Endodermal cell (in vitro differentiated cells): ENCODE data around the gene DPP6. TPM values are rescaled to one million over a fixed set of nuclear protein-coding genes. Genes with fewer than 3 reads are reported as not detected.

Source experiments
- DNase-seq: peaks from one replicate; pipeline ENCODE4 v3.0.0-alpha.2; 2017
- H3K27ac ChIP-seq: 2 replicates; pipeline ENCODE4 v1.5.1; 2013; ENCODE audit warnings: mild to moderate bottlenecking, low read depth, low read length, moderate library complexity
- H3K27me3 ChIP-seq: 2 replicates; pipeline ENCODE4 v1.6.1; 2013; ENCODE audit warnings: mild to moderate bottlenecking, low read length, moderate library complexity; ENCODE audit not compliant: insufficient read depth, control insufficient read depth, poor library complexity, severe bottlenecking
- H3K36me3 ChIP-seq: 2 replicates; pipeline ENCODE4 v1.7.0; 2013; ENCODE audit warnings: mild to moderate bottlenecking, low read length, moderate library complexity; ENCODE audit not compliant: control insufficient read depth, insufficient read depth
- H3K4me1 ChIP-seq: one replicate; pipeline ENCODE4 v1.7.0; 2013; ENCODE audit warnings: low read length; ENCODE audit not compliant: control insufficient read depth, insufficient read depth
- H3K4me3 ChIP-seq: 2 replicates; pipeline ENCODE4 v1.5.1; 2013; ENCODE audit warnings: mild to moderate bottlenecking, low read length, moderate library complexity
- H3K9ac ChIP-seq: 2 replicates; pipeline ENCODE4 v1.6.1; 2013; ENCODE audit warnings: mild to moderate bottlenecking, low read length, moderate library complexity; ENCODE audit not compliant: poor library complexity, severe bottlenecking; ENCODE audit errors: extremely low read depth
- H3K9me3 ChIP-seq: 2 replicates; pipeline ENCODE4 v1.6.1; 2013; ENCODE audit warnings: mild to moderate bottlenecking, low read length, moderate library complexity; ENCODE audit not compliant: control insufficient read depth
- H3K27ac Mint-ChIP-seq: 2 replicates; pipeline ENCODE4 v1.8.0; 2020; ENCODE audit warnings: mixed read lengths
- H3K27me3 Mint-ChIP-seq: 2 replicates; pipeline ENCODE4 v1.8.0; 2021; ENCODE audit warnings: mild to moderate bottlenecking, mixed read lengths; ENCODE audit not compliant: insufficient read depth
- H3K36me3 Mint-ChIP-seq: 2 replicates; pipeline ENCODE4 v1.8.0; 2020; ENCODE audit warnings: low read depth, mixed read lengths
- H3K4me1 Mint-ChIP-seq: 2 replicates; pipeline ENCODE4 v1.8.0; 2020; ENCODE audit warnings: mixed read lengths
- H3K4me3 Mint-ChIP-seq: 2 replicates; pipeline ENCODE4 v1.8.0; 2020; ENCODE audit warnings: mild to moderate bottlenecking, moderate library complexity, mixed read lengths
- H3K9me3 Mint-ChIP-seq: 2 replicates; pipeline ENCODE4 v1.8.0; 2020; ENCODE audit warnings: mild to moderate bottlenecking, mixed read lengths
- WGBS, 2 experiments: methylation state at CpG; one replicate each; pipeline versions ENCODE4 v1.1.5 to v1.1.7; 2013; ENCODE audit warnings: missing lambda C conversion rate in 2 of 2, mixed read lengths in 1 of 2; ENCODE audit not compliant: insufficient coverage in 1 of 2, insufficient read length in 1 of 2; 5-methylcytosine and 5-hydroxymethylcytosine counted together
- total RNA-seq, 2 donors: library from RNA; stranded (reverse); fragmentation: NEBNext Ultra II Directional in 1 of 2; extraction: Animal tissue kit (Norgen Biotek cat#: 25700) in 1 of 2; gene quantifications; 2 replicates in 1 of 2; 3 replicates in 1 of 2; pipeline ENCODE4 v1.2.1, GENCODE V29; 2021
- TF ChIP-seq, protein P1 (sequence below): fragments of 200-600 bp; sonication (generic); conservative IDR thresholded peaks from 2 replicates; pipeline ENCODE4 v1.5.0; 2021; ENCODE audit warnings: antibody characterized with exemption, mild to moderate bottlenecking

The DPP6 gene
- total RNA-seq, 2 donors from 2014 or later, result 1.7 to 3.0 TPM

DNA sequence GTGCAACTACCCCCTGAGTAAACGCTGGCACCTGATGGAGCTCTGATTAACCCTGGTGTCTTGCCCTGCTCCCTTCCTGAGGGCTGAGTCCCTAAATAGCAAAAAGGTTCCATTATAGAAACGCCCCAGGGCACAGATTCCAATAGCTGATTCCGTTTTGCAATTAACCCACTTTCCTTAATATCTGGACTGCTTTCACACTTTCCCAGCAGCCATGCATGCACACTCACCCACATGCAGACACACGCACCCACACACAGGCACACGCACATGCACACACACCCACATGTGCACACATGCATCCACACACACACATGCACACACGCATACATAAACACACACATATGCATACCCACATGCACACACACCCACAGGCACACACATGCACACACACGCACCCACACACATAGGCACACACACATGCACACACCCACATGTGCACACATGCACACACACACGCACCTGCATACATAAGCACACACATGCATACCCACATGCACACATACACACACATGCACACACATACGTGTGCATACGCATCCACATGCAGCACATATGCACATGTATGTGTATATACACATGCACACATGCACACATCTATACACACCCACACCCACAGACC is 821.4 kb downstream of the DPP6 start:
- 92 to 96% methylated on average over 3 to 10 of the region's 10 CpGs for WGBS, 2 experiments
- H3K4me3 ChIP-seq, result no peak overlapping the region
- TF ChIP-seq, protein P1, sequence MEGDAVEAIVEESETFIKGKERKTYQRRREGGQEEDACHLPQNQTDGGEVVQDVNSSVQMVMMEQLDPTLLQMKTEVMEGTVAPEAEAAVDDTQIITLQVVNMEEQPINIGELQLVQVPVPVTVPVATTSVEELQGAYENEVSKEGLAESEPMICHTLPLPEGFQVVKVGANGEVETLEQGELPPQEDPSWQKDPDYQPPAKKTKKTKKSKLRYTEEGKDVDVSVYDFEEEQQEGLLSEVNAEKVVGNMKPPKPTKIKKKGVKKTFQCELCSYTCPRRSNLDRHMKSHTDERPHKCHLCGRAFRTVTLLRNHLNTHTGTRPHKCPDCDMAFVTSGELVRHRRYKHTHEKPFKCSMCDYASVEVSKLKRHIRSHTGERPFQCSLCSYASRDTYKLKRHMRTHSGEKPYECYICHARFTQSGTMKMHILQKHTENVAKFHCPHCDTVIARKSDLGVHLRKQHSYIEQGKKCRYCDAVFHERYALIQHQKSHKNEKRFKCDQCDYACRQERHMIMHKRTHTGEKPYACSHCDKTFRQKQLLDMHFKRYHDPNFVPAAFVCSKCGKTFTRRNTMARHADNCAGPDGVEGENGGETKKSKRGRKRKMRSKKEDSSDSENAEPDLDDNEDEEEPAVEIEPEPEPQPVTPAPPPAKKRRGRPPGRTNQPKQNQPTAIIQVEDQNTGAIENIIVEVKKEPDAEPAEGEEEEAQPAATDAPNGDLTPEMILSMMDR, result no peak
- H3K9me3 ChIP-seq, result no peaks in the 10 kb centered on the region
- DNase-seq, result no peak
- no peaks in the 10 kb centered on the region for H3K9me3 Mint-ChIP-seq
- peaks cover 17% of the 10 kb centered on the region for H3K4me1 Mint-ChIP-seq
- peaks cover 7% of the 10 kb centered on the region for H3K27me3 Mint-ChIP-seq
- H3K27me3 ChIP-seq, result no peaks in the 10 kb centered on the region
- H3K4me1 ChIP-seq, result peaks cover 4% of the 10 kb centered on the region
- H3K36me3 ChIP-seq, result no peaks in the 10 kb centered on the region
- H3K9ac ChIP-seq, result no peak overlapping the region
- H3K27ac Mint-ChIP-seq, result no peak overlapping the region
- no peak overlapping the region for H3K4me3 Mint-ChIP-seq
- H3K36me3 Mint-ChIP-seq, result no peaks in the 10 kb centered on the region
- no peak overlapping the region for H3K27ac ChIP-seq

DNA sequence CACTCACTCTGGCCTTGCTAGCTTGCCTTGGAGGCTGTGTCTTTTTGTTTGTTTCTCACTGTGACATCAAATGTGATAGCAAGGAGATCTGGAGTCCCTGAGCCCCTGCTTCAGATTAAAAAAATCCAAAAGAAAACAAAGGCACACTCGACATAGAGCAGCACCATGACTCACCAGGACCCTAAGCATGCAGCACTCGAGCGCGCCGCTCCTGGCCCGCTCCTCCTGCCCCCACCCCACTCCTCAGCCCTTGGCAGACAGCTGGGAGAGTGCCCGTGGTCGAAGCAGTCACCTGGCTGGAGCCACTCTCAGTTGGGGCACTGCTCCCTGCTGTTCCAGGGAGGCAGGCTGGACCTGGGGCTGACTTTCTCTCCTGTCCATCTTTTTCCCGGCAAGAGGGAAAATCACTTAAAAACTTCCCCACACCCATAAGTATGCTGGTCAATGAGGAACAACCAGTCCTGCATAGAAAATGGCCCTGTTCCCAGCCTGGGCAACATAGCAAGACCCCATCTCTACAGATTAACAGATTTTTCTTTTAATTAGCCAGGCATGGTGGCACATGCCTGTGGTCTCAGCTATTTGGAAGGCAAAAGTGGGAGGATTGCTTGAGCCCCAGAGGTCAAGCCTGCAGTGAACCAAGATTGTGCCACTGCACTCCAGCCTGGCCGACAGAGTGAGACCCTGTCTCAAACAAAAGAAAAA is 822.4 kb downstream of the DPP6 start:
- Histone ChIP-seq H3K36me3 (no peaks in the 10 kb centered on the region), H3K27me3 (no peaks in the 10 kb centered on the region), H3K9ac (no peak overlapping the region), H3K4me3 (no peak overlapping the region), H3K27ac (no peak overlapping the region), H3K9me3 (no peaks in the 10 kb centered on the region), H3K4me1 (no peaks in the 10 kb centered on the region)
- 73 to 74% methylated on average over 7 to 10 of the region's 10 CpGs for WGBS, 2 experiments
- TF ChIP-seq, protein P1, result no peak
- Mint-ChIP-seq H3K27me3 (peaks cover 3% of the 10 kb centered on the region), H3K4me1 (peaks cover 10% of the 10 kb centered on the region), H3K9me3 (no peaks in the 10 kb centered on the region), H3K36me3 (no peaks in the 10 kb centered on the region), H3K27ac (no peak overlapping the region), H3K4me3 (no peak overlapping the region)
- no peak for DNase-seq

DNA sequence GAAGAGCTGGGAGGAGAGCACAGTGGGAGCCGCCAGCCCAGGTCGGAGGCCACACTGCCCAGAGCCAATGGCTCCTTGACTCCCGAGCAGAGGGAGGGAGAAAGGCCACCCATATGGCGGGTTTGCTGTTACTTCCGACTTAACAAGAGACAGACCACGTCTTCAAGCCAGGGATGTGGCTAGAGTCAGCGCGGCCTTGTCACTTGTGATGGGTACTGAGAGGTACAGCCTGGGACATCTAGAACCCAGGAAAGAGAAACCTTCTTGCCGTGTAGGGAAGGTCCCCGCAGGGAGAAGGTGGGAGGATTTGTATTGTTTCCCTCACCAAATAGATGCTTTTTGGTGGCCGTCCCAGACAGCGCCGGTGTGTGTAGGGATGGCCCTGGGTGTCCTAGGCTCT is 823.1 kb downstream of the DPP6 start:
- Histone ChIP-seq H3K4me1 (no peaks in the 10 kb centered on the region), H3K9ac (no peak overlapping the region), H3K9me3 (no peaks in the 10 kb centered on the region), H3K4me3 (no peak overlapping the region), H3K27ac (no peak overlapping the region), H3K36me3 (no peaks in the 10 kb centered on the region), H3K27me3 (no peaks in the 10 kb centered on the region)
- Mint-ChIP-seq H3K4me3 (no peak overlapping the region), H3K27ac (no peak overlapping the region), H3K36me3 (no peaks in the 10 kb centered on the region), H3K9me3 (no peaks in the 10 kb centered on the region), H3K27me3 (peaks cover 3% of the 10 kb centered on the region), H3K4me1 (peaks cover 10% of the 10 kb centered on the region)
- 95 to 100% methylated on average over 8 to 13 of the region's 13 CpGs for WGBS, 2 experiments
- TF ChIP-seq, protein P1, result no peak
- no peak for DNase-seq
